Measurements from ENCODE around the gene LONP1.
"Not testable (repeated sequence)": the region's sequence is repeated elsewhere in the genome, so short reads cannot be mapped to it uniquely, and the experiment has no call there.

Gene LONP1

DNA sequence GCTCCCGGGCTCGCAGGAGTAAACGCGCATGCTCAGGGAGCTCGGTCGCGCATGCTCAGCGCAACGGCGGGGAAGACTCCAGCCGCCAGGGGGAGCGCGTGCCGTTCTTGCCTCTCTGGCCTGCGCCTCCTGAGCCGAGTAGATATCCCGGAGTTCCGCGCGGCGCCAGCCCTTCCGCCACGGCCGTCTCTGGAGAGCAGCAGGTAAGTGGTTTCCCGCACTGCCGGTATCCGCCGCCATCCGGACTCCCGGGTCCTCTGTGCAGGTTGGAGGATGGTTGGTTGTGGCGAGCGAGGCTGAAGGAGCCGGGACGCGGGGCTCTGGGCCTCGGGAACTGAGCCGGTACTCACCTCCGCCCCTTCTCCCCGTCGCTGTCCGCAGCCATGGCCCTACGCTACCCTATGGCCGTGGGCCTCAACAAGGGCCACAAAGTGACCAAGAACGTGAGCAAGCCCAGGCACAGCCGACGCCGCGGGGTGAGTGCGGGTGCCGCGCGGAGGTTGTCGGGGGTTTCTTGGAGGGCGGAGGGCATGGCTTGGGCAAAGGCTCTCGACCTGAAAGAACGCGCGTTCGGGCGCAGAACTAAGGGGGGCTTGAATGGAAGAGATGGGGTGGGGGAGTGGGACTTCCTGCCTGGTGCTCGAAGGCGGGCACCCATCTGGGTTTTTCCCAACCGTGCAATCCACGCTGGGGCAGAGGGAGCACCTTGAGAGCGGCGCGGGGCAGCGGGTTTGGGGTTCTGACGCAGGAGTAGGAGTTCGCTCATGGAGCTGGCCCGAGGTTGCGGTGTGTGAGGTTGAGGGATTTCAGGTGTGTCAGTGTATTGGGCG is 29.6 kb downstream of the LONP1 start, which contains the start of gene RPL36:
Gene RPL36, plus strand, starts transcription at position 171 of the 830 bp plus-strand sequence. Its CDS starts 213 bp downstream, at position 384.
- H3K27me3 ChIP-seq: no peaks in the 10 kb centered on the region
- H3K4me3 ChIP-seq (ENCODE audit: low read depth, low read length): peak within 1 kb of the TSS; percentile 96
- TF ChIP-seq, protein P1, sequence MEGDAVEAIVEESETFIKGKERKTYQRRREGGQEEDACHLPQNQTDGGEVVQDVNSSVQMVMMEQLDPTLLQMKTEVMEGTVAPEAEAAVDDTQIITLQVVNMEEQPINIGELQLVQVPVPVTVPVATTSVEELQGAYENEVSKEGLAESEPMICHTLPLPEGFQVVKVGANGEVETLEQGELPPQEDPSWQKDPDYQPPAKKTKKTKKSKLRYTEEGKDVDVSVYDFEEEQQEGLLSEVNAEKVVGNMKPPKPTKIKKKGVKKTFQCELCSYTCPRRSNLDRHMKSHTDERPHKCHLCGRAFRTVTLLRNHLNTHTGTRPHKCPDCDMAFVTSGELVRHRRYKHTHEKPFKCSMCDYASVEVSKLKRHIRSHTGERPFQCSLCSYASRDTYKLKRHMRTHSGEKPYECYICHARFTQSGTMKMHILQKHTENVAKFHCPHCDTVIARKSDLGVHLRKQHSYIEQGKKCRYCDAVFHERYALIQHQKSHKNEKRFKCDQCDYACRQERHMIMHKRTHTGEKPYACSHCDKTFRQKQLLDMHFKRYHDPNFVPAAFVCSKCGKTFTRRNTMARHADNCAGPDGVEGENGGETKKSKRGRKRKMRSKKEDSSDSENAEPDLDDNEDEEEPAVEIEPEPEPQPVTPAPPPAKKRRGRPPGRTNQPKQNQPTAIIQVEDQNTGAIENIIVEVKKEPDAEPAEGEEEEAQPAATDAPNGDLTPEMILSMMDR (IDR thresholded peaks at IDR 0.05; ENCODE audit: low read depth, low read length): peak; percentile 97
- peaks cover 7% of the 10 kb centered on the region; the same call in 1 of the 2 replicates for H3K4me1 ChIP-seq
- peaks cover 48% of the 10 kb centered on the region for H3K36me3 ChIP-seq
- peak; percentile 98 for DNase-seq
- no peaks in the 10 kb centered on the region for H3K9me3 ChIP-seq

DNA sequence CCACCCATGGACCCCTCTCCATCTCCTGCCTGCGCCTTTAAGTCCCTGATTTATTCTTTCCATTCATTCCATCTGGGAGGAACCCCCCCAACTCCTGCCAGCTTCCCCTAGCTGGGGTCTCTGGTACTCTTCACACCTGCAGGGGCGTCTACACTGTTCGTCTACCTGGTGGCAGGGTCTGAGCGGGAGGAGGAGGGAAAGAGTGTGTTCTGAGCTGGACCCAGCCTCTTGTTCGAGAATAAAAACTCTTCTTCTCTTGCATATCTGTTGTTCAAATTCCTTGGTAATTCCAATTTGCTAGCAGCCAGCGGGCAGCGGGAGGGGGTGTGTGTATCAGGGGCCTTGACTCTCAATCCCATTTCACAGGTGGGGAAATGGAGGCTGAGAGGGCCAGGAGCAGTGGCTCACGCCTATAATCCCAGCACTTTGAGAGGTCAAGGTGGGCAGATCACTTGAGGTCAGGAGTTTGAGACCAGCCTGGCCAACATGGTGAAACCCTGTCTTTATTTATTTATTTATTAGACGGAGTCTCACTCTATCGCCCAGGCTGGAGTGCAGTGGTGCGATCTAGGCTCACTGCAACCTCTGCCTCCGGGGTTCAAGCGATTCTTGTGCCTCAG is 31.6 kb downstream of the LONP1 start:
- DNase-seq; H3K4me3 ChIP-seq (ENCODE audit: low read depth, low read length); H3K9me3 ChIP-seq; H3K27me3 ChIP-seq; H3K4me1 ChIP-seq: not testable (repeated sequence)
- H3K36me3 ChIP-seq: peaks cover 29% of the 10 kb centered on the region

DNA sequence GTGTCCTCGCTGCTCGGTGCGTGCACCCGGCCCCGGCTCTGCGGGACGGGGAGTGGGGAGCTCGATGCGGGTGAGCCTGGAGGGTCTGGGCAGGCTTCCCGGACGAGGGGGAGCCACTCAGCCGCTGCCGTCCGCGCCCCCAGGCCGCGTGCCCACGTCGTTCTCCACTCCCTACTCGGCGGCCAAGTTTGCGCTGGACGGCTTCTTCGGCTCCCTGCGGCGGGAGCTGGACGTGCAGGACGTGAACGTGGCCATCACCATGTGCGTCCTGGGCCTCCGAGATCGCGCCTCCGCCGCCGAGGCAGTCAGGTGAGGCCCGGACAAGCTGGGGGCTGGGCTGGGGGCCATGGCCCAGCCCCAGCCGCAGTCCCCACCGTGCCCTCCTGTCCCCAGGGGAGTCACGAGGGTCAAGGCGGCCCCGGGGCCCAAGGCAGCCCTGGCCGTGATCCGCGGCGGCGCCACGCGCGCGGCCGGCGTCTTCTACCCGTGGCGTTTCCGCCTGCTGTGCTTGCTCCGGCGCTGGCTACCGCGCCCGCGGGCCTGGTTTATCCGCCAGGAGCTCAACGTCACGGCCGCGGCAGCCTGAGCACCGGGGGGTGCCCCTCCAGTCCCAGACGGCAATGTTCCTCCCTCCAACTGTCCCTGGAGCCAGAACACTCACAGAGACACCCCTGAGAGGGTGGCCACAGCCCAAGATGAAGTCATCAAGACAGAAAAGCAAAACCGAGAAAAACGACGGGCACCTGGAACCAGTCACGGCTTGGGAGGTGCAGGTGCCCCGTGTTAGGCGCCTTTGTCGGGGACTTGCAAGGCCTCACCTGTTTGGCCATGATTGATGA is 32.4 kb downstream of the LONP1 start:
- Histone ChIP-seq H3K9me3 (no peaks in the 10 kb centered on the region), H3K4me3 (ENCODE audit: low read depth, low read length) (peak overlapping the region; percentile 26; the same call in 1 of the 2 replicates), H3K4me1 (peaks cover 6% of the 10 kb centered on the region; the same call in 1 of the 2 replicates), H3K36me3 (peaks cover 21% of the 10 kb centered on the region), H3K27me3 (no peaks in the 10 kb centered on the region)
- DNase-seq: no peak
- TF ChIP-seq, protein P1 (IDR thresholded peaks at IDR 0.05; ENCODE audit: low read depth, low read length): no peak

DNA sequence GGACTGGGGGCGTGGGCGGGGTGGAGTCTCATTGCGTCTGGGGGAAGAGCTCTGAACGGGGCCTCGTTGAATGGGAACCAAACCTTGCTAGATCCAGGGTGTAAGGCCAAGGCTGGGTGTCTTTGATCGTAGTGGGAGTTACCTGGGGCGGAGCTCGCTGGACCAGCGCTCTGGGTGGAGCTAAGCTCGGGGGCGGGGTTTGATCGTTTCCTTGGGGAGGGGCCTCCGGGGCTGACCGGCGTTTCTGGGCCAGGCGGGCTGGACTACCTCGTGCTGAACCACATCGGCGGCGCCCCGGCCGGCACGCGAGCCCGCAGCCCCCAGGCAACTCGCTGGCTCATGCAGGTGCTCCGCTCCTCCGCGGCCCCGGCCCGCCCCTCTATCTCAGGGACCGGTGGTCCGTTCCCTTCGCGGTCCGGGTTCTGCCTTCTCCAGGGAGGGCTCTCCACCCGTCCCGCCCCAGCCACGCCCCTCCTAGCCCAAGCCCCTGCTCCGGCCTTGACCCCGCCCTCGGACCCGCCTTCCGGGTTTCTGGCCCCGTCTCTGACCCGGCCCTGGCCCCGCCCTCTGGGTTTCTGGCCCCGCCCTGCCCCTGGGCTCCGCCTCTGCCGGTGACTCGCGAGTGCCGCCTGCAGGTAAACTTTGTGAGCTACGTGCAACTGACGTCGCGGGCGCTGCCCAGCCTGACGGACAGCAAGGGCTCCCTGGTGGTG is 33.1 kb downstream of the LONP1 start:
- TF ChIP-seq, protein P1 (IDR thresholded peaks at IDR 0.05; ENCODE audit: low read depth, low read length): peak; percentile 77
- DNase-seq: peak; percentile 100
- Histone ChIP-seq H3K4me3 (ENCODE audit: low read depth, low read length) (peak overlapping the region; percentile 62), H3K27me3 (no peaks in the 10 kb centered on the region), H3K36me3 (peaks cover 13% of the 10 kb centered on the region), H3K4me1 (no peaks in the 10 kb centered on the region), H3K9me3 (no peaks in the 10 kb centered on the region)

DNA sequence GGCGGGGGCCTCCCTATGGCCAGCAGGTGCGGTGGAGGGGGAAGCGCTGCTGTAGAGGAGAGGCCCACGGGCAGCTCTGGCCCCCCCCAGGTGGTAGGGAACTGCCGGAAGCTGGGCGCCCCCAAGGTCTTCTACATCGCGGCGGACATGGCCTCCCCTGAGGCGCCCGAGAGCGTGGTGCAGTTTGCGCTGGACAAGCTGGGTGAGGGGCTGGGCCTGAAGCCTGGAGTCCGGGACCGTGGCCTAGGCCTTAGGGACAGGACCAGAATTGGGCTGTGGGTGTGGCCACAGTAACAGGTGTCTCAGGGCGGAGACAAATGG is 33.7 kb downstream of the LONP1 start:
- Histone ChIP-seq H3K27me3 (no peaks in the 10 kb centered on the region), H3K9me3 (no peaks in the 10 kb centered on the region), H3K36me3 (peaks cover 8% of the 10 kb centered on the region), H3K4me1 (no peaks in the 10 kb centered on the region), H3K4me3 (ENCODE audit: low read depth, low read length) (peak overlapping the region; percentile 62)
- TF ChIP-seq, protein P1 (IDR thresholded peaks at IDR 0.05; ENCODE audit: low read depth, low read length): no peak
- DNase-seq: no peak
